ENCODE data around the gene GULP1.
"Not testable (repeated sequence)": the region's sequence is repeated elsewhere in the genome, so short reads cannot be mapped to it uniquely, and the experiment has no call there.

Gene GULP1

GRCh38 chr2:188569431-188570165 is 277.9 kb downstream of the GULP1 start:
- DNase-seq, result no peak

DNA sequence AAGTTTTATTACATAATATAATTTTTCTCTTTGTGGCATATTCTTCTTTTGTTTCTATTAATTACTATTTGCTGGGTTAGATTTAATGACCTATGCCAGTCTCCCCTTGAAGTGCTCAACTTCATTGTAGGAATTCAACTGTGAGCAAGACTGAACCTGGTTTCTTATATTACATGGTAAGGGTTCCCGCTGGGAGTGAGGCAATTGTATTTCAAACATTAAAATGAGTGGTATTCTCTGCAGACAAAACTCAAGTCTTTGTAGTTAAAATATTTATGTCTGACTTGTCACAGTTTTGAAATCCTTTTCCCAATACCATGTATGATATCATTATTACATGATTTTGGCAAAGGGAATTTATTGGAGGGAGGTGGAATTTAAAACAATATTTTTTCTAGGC is 278.7 kb downstream of the GULP1 start:
- DNase-seq, result no peak

DNA sequence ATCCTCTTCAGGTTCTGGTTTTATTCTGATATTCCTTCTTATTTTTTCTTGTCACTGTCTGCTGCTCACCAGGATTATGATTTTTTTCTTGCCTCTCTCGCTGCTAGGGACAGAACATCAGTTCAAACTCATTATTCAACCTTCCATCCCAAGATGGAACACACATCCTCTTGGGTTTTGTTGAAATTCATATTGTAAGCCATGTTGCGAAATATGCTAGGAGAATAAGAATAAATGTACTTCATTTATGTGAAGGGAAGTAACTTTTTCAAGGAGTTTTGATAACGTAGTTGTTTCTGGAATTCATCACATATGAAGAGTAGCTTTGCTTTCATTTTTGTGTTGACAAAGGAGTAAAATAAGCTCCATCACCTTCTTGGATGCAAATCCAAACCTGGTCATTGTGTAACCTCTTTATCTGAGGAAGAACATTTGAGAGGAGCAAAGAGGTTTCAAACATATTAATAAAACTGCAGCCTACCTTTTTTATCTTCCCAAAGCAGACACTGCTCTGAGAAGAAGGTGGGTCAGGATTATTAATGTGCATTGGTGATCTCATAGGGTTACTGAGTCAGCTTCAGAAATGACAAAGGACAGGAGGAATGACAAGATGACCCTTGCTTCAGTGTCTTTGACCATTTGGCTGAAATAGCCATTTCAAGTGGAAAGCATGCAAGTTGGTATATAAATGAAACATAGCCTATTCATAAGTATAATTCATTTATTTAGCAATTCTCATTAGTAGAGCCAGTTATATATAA is 280.0 kb downstream of the GULP1 start:
- DNase-seq, result no peak

DNA sequence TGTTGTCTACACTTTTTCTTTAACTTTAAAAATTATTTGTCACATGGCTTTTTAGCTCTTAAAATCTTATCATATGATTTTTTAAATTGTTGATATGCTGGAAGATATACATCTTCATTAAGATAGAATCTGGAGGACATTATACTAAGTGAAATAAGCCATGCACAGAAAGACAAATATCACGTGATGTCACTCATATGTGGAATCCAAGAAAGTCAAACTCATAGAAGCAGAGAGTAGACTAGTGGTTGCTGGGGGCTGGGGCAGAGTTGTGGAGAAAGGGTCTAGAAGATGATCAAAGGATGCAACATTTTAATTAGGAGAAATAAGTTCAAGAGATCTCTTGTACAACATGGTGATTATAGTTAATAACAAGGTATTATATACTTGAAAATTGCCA is 280.9 kb downstream of the GULP1 start:
- no peak for DNase-seq

DNA sequence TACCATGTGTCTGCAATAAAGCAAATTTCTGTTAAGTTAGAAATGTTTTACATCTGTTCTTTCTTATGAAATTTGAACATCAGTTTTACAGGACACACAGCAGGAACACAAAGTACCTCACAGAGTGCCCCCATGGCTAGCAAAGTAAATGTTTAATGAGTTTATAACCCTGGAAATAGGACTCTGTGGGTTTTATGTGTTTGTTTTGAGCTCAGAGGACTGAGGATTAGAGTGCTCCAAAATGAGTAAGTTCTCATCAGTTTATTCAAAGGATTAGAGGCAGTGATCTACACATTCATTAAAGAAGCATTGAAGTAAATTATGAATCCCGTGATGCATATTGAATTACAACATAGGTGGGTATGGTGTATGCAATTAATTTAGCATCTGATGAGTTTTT is 281.8 kb downstream of the GULP1 start:
- no peak for DNase-seq

DNA sequence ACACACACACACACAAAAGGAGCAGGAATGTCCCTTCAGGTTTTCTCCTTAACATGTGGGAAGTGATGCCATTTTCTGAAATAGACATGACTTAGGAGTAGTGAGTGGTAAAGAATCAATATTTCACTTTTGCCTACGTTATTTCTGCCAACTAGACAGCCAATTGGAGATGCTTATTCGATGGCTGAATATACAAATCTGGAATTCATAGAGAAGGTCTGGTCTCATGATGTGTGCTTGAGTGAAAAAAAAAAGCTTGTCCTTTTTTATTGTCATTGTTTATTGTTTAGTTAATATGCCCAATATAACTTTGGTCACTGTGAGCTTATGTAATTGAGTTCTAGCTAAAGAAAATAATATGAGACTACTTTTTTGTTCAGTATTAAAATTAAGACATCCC is 284.3 kb downstream of the GULP1 start:
- DNase-seq, result no peak

GRCh38 chr2:188576651-188577050 is 285.0 kb downstream of the GULP1 start:
- no peak for DNase-seq

DNA sequence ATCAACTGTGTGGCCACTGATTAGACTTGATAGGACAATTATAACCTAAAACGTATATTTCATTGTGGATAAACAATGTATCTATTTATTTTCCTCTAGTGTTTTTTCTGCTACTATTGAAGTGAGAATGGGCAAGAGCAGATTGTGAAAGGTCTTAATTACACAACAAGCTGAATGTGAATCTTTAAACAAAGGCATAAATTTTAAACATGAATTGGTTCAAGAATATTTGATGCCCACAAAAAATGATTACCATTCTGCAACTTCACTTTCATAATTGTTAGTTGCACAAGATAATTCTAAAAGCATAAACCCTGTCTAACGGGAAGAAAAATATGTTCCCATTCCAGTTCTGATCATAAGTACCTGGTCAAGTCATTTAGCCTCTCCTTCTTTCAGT is 285.6 kb downstream of the GULP1 start:
- no peak for DNase-seq

DNA sequence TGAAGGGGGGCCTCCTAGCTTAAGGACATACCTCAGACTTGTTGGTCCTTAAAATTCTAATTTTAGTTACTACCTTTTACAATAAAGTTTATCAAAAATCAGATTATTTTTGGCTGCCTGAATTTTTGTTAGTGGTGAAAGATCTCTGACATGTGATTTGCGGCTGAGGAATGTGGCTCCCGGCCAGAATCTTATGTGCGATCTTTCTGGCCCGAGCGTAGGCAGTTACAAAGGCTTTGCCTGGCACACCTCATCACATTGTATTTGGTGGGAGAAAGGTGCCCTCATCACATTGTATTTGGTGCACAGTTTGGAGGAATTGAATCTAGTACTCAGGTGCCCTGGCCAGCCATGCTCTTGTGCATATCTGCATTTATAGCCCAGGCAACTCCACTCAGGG is 289.1 kb downstream of the GULP1 start:
- no peak for DNase-seq

- DNase-seq, result no peak
These were observed 290.5 kb downstream of the GULP1 start for GRCh38 chr2:188582211-188582610.

DNA sequence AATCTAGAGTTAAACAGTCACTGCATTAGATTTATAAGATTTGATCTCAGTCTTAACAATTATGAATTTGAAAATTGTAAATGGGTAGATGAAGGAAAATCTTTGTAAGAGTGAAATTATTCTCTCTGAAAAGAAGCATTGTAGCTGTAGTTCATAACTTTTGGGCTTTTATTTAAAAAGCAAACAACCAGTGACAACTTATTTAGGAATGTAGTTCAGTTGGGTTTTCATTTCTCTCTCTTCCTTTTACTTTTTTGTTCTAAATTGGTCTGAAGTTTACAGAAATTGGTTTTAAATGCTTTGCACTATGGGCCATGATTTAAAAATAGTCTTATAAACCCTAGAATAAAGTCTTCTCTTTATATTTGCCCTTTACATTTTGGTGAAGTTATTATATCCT is 296.6 kb downstream of the GULP1 start:
- DNase-seq, result no peak

GRCh38 chr2:188596054-188596453 is 304.4 kb downstream of the GULP1 start:
- no peak for DNase-seq

DNA sequence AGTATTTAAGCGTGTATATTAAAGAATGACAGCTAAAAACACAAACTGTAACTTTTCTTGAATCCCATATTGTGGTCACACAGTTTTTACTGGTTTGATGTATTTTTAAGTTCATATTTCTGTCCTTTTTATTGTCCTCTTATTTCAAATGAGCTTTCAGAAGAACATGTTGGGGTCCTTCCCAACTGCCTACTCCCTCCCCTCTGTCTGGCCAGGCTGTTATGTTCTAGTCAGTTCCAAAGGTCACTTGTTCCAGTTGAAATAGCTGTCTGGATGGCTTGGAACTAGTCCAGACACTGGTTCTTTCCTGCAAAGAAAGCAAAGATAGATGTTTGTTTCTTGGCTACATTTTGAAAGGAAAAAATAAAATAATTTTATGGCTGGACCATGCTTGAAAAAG is 306.9 kb downstream of the GULP1 start:
- no peak for DNase-seq

DNA sequence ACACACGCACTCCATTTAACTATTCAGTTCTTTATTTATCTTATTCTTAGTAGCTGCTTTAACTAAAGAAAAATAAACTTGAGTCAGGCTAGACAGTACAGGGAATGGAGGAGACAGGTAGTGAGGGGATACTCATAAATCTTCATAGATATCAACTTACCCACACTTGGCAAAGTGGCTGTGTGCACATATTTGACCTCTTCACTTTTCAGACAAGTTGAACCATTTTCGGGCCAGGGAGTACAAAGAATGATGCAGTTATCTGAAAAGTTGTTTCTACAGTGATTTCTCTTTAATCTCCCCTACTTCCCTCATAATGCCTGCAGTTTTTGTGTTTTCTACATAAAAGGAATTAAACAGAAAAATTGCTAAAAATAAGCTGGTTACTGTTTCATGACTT is 307.5 kb downstream of the GULP1 start:
- DNase-seq, result no peak

- DNase-seq, result no peak
These were observed 309.0 kb downstream of the GULP1 start for GRCh38 chr2:188600536-188601210.

- DNase-seq, result no peak
These were observed 309.7 kb downstream of the GULP1 start for GRCh38 chr2:188601391-188601790.

DNA sequence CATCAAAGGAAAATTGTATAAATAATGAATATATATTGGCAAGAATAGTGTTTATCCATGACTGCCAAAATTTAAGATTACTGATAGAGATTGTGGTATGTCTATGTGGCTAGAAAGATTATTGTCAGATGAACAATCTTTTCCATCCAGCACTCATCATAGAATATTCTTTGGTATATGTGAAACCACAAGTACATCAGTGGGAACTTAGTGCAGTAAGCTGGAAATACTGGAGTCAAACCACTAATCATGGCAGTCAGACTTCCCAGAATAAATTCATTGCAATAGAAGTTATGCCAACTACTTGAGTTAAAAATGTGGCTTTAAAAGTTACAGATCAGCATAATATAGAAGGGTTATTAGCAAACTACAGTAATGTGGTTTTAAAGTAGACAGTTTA is 310.3 kb downstream of the GULP1 start:
- DNase-seq, result no peak

- DNase-seq, result no peak
These were observed 312.9 kb downstream of the GULP1 start for GRCh38 chr2:188604579-188604978.

GRCh38 chr2:188605609-188606584 is 314.2 kb downstream of the GULP1 start:
- not testable (repeated sequence) for DNase-seq

DNA sequence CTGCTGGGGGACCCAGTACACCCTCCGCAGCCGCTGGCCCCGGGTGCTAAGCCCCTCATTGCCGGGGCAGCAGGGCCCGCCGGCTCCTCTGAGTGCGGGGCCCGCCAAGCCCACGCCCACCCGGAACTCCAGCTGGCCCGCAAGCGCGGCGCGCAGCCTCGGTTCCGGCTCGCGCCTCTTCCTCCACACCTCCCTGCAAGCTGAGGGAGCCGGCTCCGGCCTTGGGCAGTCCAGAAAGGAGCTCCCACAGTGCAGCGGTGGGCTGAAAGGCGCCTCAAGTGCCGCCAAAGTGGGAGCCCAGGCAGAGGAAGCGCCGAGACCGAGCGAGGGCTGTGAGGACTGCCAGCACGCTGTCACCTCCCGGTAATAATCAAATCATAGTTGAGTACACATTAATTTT is 314.9 kb downstream of the GULP1 start:
- DNase-seq, result not testable (repeated sequence)

DNA sequence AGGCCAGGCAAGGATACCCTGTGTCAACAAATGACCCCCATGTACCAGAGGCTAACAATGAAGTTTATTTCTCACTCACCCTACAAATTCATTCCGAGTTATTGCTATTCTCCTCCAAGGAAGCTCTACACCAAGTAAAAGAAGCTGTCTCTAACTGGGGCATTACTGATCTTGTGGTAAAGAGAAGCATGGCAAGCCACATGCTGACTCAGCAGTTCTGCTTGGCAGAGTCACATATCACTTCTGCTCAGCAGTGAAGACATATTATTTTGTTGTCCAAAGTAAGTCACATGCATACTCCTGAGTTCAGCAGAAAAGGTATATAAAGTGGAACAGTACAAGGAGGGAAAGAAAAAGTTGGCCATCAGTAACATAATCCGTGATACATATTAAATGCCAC is 315.8 kb downstream of the GULP1 start:
- DNase-seq, result no peak

GRCh38 chr2:188609321-188610049 is 317.8 kb downstream of the GULP1 start:
- DNase-seq, result no peak
